ENCODE results near the gene MTHFD1L. TPM values are rescaled to one million over a fixed set of nuclear protein-coding genes. Genes with fewer than 3 reads are reported as not detected.
A peak's percentile ranks its signal among the peaks of the same experiment; 100 is the strongest.

The MTHFD1L gene
- total RNA-seq, 1 donor from 2014 or later: 107 TPM

- no peak overlapping the region for H3K4me3 ChIP-seq (ENCODE audit: insufficient read depth, low read depth, low read length)
- no peak overlapping the region for H2AFZ ChIP-seq (ENCODE audit: low read depth, low read length)
- no peaks in the 10 kb centered on the region for H4K20me1 ChIP-seq (ENCODE audit: insufficient read depth, low read length)
- H3K4me1 Mint-ChIP-seq (ENCODE audit: low read depth, unreplicated experiment): peaks cover 5% of the 10 kb centered on the region
- no peak overlapping the region for H3K4me3 Mint-ChIP-seq (ENCODE audit: unreplicated experiment)
- H3K27ac ChIP-seq (ENCODE audit: low read depth, low read length): no peak overlapping the region
- no peak overlapping the region for H3K9ac ChIP-seq (ENCODE audit: low read length)
- H3K9me3 ChIP-seq (ENCODE audit: insufficient read depth, low read depth, low read length): no peaks in the 10 kb centered on the region
- peaks cover 12% of the 10 kb centered on the region for H3K36me3 ChIP-seq (ENCODE audit: insufficient read depth, low read length)
- H3K27me3 ChIP-seq (ENCODE audit: insufficient read depth, low read length): no peaks in the 10 kb centered on the region
- no peak overlapping the region for H3K4me2 ChIP-seq (ENCODE audit: low read length)
- DNase-seq (ENCODE audit: low read depth) (no peak), FAIRE-seq (no peak)
- no peaks in the 10 kb centered on the region for H3K9me3 Mint-ChIP-seq (ENCODE audit: unreplicated experiment)
- no peaks in the 10 kb centered on the region for H3K27me3 Mint-ChIP-seq (ENCODE audit: low read depth, unreplicated experiment)
- TF ChIP-seq, protein P1, sequence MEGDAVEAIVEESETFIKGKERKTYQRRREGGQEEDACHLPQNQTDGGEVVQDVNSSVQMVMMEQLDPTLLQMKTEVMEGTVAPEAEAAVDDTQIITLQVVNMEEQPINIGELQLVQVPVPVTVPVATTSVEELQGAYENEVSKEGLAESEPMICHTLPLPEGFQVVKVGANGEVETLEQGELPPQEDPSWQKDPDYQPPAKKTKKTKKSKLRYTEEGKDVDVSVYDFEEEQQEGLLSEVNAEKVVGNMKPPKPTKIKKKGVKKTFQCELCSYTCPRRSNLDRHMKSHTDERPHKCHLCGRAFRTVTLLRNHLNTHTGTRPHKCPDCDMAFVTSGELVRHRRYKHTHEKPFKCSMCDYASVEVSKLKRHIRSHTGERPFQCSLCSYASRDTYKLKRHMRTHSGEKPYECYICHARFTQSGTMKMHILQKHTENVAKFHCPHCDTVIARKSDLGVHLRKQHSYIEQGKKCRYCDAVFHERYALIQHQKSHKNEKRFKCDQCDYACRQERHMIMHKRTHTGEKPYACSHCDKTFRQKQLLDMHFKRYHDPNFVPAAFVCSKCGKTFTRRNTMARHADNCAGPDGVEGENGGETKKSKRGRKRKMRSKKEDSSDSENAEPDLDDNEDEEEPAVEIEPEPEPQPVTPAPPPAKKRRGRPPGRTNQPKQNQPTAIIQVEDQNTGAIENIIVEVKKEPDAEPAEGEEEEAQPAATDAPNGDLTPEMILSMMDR (IDR thresholded peaks at IDR 0.05; ENCODE audit: insufficient read depth, low read depth, low read length): no peak
- TF ChIP-seq EZH2 (IDR thresholded peaks at IDR 0.05; ENCODE audit: insufficient read depth, low read length): no peak
- no peaks in the 10 kb centered on the region for H3K79me2 ChIP-seq (ENCODE audit: insufficient read depth, low read length)
- peaks cover 15% of the 10 kb centered on the region for H3K36me3 Mint-ChIP-seq (ENCODE audit: low read depth, unreplicated experiment)
- peak overlapping the region; percentile 29 for H3K27ac Mint-ChIP-seq (ENCODE audit: unreplicated experiment)
- H3K4me1 ChIP-seq (ENCODE audit: insufficient read depth, low read length): no peaks in the 10 kb centered on the region
Observed at GRCh38 chr6:150925590-150925928, 60.1 kb downstream of the MTHFD1L start.

DNA sequence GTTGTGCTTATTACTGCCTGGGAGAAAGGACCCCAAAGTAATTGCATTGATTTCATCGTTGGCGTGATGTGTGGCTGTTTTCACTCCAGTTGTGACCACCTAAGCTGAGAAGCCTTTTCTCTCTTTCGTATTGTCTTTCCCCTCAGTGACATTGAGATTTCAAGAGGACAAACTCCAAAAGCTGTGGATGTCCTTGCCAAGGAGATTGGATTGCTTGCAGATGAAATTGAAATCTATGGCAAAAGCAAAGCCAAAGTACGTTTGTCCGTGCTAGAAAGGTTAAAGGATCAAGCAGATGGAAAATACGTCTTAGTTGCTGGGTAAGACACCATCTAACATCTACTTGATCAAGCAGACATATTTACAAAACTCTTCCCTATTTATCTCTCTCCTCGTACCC is 60.5 kb downstream of the MTHFD1L start:
- Histone ChIP-seq H3K4me1 (ENCODE audit: insufficient read depth, low read length) (no peaks in the 10 kb centered on the region), H3K36me3 (ENCODE audit: insufficient read depth, low read length) (peaks cover 12% of the 10 kb centered on the region), H3K79me2 (ENCODE audit: insufficient read depth, low read length) (no peaks in the 10 kb centered on the region), H3K9ac (ENCODE audit: low read length) (peak overlapping the region; percentile 45), H3K9me3 (ENCODE audit: insufficient read depth, low read depth, low read length) (no peaks in the 10 kb centered on the region), H2AFZ (ENCODE audit: low read depth, low read length) (no peak overlapping the region), H3K4me2 (ENCODE audit: low read length) (no peak overlapping the region), H4K20me1 (ENCODE audit: insufficient read depth, low read length) (no peaks in the 10 kb centered on the region), H3K27ac (ENCODE audit: low read depth, low read length) (peak overlapping the region; percentile 77), H3K4me3 (ENCODE audit: insufficient read depth, low read depth, low read length) (no peak overlapping the region), H3K27me3 (ENCODE audit: insufficient read depth, low read length) (no peaks in the 10 kb centered on the region)
- no peak for TF ChIP-seq EZH2 (IDR thresholded peaks at IDR 0.05; ENCODE audit: insufficient read depth, low read length)
- TF ChIP-seq, protein P1 (IDR thresholded peaks at IDR 0.05; ENCODE audit: insufficient read depth, low read depth, low read length): no peak
- H3K4me1 Mint-ChIP-seq (ENCODE audit: low read depth, unreplicated experiment): peaks cover 7% of the 10 kb centered on the region
- H3K9me3 Mint-ChIP-seq (ENCODE audit: unreplicated experiment): no peaks in the 10 kb centered on the region
- no peaks in the 10 kb centered on the region for H3K27me3 Mint-ChIP-seq (ENCODE audit: low read depth, unreplicated experiment)
- peaks cover 15% of the 10 kb centered on the region for H3K36me3 Mint-ChIP-seq (ENCODE audit: low read depth, unreplicated experiment)
- FAIRE-seq (no peak), DNase-seq (ENCODE audit: low read depth) (no peak)
- no peak overlapping the region for H3K27ac Mint-ChIP-seq (ENCODE audit: unreplicated experiment)
- no peak overlapping the region for H3K4me3 Mint-ChIP-seq (ENCODE audit: unreplicated experiment)

- no peak overlapping the region for H3K27ac Mint-ChIP-seq (ENCODE audit: unreplicated experiment)
- H4K20me1 ChIP-seq (ENCODE audit: insufficient read depth, low read length): no peaks in the 10 kb centered on the region
- no peaks in the 10 kb centered on the region for H3K9me3 ChIP-seq (ENCODE audit: insufficient read depth, low read depth, low read length)
- H3K4me1 ChIP-seq (ENCODE audit: insufficient read depth, low read length): peaks cover 4% of the 10 kb centered on the region
- no peak overlapping the region for H3K4me3 Mint-ChIP-seq (ENCODE audit: unreplicated experiment)
- H3K36me3 ChIP-seq (ENCODE audit: insufficient read depth, low read length): peaks cover 4% of the 10 kb centered on the region
- H3K27ac ChIP-seq (ENCODE audit: low read depth, low read length): no peak overlapping the region
- peaks cover 15% of the 10 kb centered on the region for H3K36me3 Mint-ChIP-seq (ENCODE audit: low read depth, unreplicated experiment)
- H2AFZ ChIP-seq (ENCODE audit: low read depth, low read length): no peak overlapping the region
- no peaks in the 10 kb centered on the region for H3K27me3 ChIP-seq (ENCODE audit: insufficient read depth, low read length)
- TF ChIP-seq, protein P1 (IDR thresholded peaks at IDR 0.05; ENCODE audit: insufficient read depth, low read depth, low read length): peak; percentile 14
- TF ChIP-seq EZH2 (IDR thresholded peaks at IDR 0.05; ENCODE audit: insufficient read depth, low read length): no peak
- peak overlapping the region; percentile 17 for H3K9ac ChIP-seq (ENCODE audit: low read length)
- H3K4me3 ChIP-seq (ENCODE audit: insufficient read depth, low read depth, low read length): no peak overlapping the region
- H3K79me2 ChIP-seq (ENCODE audit: insufficient read depth, low read length): no peaks in the 10 kb centered on the region
- DNase-seq (ENCODE audit: low read depth) (no peak), FAIRE-seq (no peak)
- no peak overlapping the region for H3K4me2 ChIP-seq (ENCODE audit: low read length)
- no peaks in the 10 kb centered on the region for H3K9me3 Mint-ChIP-seq (ENCODE audit: unreplicated experiment)
- H3K27me3 Mint-ChIP-seq (ENCODE audit: low read depth, unreplicated experiment): no peaks in the 10 kb centered on the region
- H3K4me1 Mint-ChIP-seq (ENCODE audit: low read depth, unreplicated experiment): peaks cover 8% of the 10 kb centered on the region
Observed at GRCh38 chr6:150928882-150929281, 63.4 kb downstream of the MTHFD1L start.

All from astrocyte (in vitro differentiated cells and primary cell).